HG02759 (cell line): Measurements from ENCODE around the gene ACOX2.

Experiments
- ATAC-seq: cut with Tn5 transposase; IDR thresholded peaks from one replicate; pipeline ENCODE4 v1.9.1; 2021; ENCODE audit warnings: mild to moderate bottlenecking, moderate library complexity; ENCODE audit not compliant: unreplicated experiment

The ACOX2 gene

GRCh38 chr3:58474967-58475578, 61.9 kb downstream of the ACOX2 start:
- no peak for ATAC-seq

GRCh38 chr3:58474348-58474911, 62.6 kb downstream of the ACOX2 start:
- no peak for ATAC-seq

GRCh38 chr3:58473275-58473674, 63.7 kb downstream of the ACOX2 start:
- no peak for ATAC-seq

GRCh38 chr3:58471025-58471887, 65.7 kb downstream of the ACOX2 start:
- ATAC-seq: no peak

GRCh38 chr3:58470363-58471024, 66.5 kb downstream of the ACOX2 start:
- ATAC-seq: no peak

GRCh38 chr3:58469096-58469495, 67.9 kb downstream of the ACOX2 start:
- ATAC-seq: no peak

GRCh38 chr3:58466899-58467563, 70.0 kb downstream of the ACOX2 start:
- ATAC-seq: no peak

- no peak for ATAC-seq
Observed at GRCh38 chr3:58464866-58465265, 72.1 kb downstream of the ACOX2 start.

- ATAC-seq: no peak
Observed at GRCh38 chr3:58463942-58464271, 73.1 kb downstream of the ACOX2 start.

GRCh38 chr3:58463181-58463941, 73.6 kb downstream of the ACOX2 start:
- ATAC-seq: peak; percentile 87

GRCh38 chr3:58462829-58463180, 74.2 kb downstream of the ACOX2 start:
- no peak for ATAC-seq

GRCh38 chr3:58459160-58459559, 77.8 kb downstream of the ACOX2 start:
- ATAC-seq: no peak
